ENCODE data around the gene LGALS4.
"Not testable (repeated sequence)": the region's sequence is repeated elsewhere in the genome, so short reads cannot be mapped to it uniquely, and the experiment has no call there.

The LGALS4 gene

DNA sequence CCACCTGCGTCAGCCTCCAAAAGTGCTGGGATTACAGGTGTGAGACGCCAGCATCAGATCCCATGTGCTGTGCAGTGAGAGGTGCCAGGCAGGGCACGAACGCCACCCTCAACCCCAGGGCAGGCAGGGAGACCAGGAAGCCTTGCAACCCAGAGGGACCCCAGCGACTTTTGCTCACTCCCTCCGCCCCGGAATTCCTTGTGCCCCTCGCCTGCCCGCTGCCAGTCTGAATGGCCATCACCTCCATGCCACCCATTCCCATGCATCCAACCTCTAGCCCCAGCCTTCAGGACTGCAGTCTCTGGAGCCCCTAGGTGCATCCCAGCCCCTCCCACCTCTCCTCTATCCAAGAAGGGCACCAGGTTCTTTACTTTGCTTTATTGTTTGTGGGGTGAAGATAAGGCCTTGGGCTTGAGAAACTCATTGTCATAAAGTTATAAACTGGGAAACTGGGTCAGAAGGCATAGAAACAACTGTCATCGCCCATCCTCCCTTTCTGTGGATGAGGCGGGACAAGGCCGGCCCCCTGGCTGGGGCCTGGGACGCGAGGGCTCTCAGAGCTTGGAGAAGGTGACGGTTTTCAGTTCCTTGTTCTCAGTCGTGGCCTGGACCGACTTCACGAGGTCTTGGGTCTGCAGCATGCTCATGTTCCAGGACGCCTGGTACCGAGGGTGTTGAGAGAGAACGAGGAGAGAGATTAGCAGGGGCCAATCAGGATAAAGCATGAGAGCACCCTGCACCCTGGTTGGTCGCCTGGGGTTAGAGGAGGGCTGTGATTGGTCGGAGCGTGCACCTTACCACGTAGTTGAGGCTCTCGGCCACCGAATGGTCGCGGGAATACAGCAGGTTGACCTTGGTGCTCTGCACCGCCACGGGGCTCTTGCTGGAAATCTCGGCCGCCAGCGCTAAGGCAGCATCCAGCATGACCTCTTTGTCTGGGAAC is 2.6 kb upstream of the LGALS4 start:
- H3K9ac ChIP-seq (ENCODE audit: low read depth, low read length, poor library complexity, severe bottlenecking) = no peak overlapping the region
- H3F3A ChIP-seq (ENCODE audit: low read depth) = no peaks in the 10 kb centered on the region
- peaks cover 12% of the 10 kb centered on the region; the same call in 1 of the 2 replicates for H3K36me3 ChIP-seq (ENCODE audit: insufficient read depth, low read length)
- no peak overlapping the region for H2AFZ ChIP-seq (ENCODE audit: low read length)
- no peaks in the 10 kb centered on the region for H3K79me2 ChIP-seq (ENCODE audit: insufficient read depth, low read length)
- H3K4me1 ChIP-seq (ENCODE audit: insufficient read depth, low read length, poor library complexity, severe bottlenecking) = no peaks in the 10 kb centered on the region
- H3K9me3 ChIP-seq (ENCODE audit: insufficient read depth, low read depth, low read length) = no peaks in the 10 kb centered on the region
- H3K9me2 ChIP-seq (replicated peaks; ENCODE audit: low read depth, low read length) = no peaks in the 10 kb centered on the region
- no peaks in the 10 kb centered on the region for H4K20me1 ChIP-seq (ENCODE audit: insufficient read depth, low read length, poor library complexity, severe bottlenecking)
- no peak overlapping the region for H3K4me2 ChIP-seq (ENCODE audit: low read depth, low read length, poor library complexity, severe bottlenecking)
- no peak overlapping the region for H3K4me3 ChIP-seq (ENCODE audit: low read length, poor library complexity, severe bottlenecking)
- no peaks in the 10 kb centered on the region for H3K27me3 ChIP-seq (ENCODE audit: insufficient read depth, low read length, poor library complexity, severe bottlenecking)
- no peak for TF ChIP-seq EZH2phosphoT487 (IDR thresholded peaks at IDR 0.05; ENCODE audit: borderline replicate concordance)
- TF ChIP-seq, protein P1, sequence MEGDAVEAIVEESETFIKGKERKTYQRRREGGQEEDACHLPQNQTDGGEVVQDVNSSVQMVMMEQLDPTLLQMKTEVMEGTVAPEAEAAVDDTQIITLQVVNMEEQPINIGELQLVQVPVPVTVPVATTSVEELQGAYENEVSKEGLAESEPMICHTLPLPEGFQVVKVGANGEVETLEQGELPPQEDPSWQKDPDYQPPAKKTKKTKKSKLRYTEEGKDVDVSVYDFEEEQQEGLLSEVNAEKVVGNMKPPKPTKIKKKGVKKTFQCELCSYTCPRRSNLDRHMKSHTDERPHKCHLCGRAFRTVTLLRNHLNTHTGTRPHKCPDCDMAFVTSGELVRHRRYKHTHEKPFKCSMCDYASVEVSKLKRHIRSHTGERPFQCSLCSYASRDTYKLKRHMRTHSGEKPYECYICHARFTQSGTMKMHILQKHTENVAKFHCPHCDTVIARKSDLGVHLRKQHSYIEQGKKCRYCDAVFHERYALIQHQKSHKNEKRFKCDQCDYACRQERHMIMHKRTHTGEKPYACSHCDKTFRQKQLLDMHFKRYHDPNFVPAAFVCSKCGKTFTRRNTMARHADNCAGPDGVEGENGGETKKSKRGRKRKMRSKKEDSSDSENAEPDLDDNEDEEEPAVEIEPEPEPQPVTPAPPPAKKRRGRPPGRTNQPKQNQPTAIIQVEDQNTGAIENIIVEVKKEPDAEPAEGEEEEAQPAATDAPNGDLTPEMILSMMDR (conservative IDR thresholded peaks at IDR 0.05; ENCODE audit: low read length) = no peak

DNA sequence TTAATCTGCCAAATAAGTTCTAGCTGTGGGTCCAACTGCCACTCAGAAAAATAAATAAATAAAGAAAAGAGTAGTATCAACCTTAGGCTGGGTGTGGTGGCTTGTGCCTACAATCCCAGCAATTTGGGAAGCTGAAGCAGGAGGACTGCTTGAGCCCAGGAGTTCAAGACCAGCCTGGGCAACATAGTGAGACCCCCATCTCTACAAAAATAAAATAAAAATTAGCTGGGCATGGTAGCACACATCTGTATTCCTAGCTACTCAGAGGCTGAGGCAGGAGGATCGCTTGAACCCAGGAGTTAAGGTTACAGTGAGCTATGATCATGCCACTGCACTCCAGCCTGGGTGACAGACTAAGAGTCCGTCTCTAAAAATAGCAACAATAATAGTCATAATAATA is 1.2 kb upstream of the LGALS4 start:
- H3K4me1 ChIP-seq (ENCODE audit: insufficient read depth, low read length, poor library complexity, severe bottlenecking); H2AFZ ChIP-seq (ENCODE audit: low read length); H3K4me2 ChIP-seq (ENCODE audit: low read depth, low read length, poor library complexity, severe bottlenecking); H3F3A ChIP-seq (ENCODE audit: low read depth); H3K9me3 ChIP-seq (ENCODE audit: insufficient read depth, low read depth, low read length); H3K27me3 ChIP-seq (ENCODE audit: insufficient read depth, low read length, poor library complexity, severe bottlenecking); H4K20me1 ChIP-seq (ENCODE audit: insufficient read depth, low read length, poor library complexity, severe bottlenecking); H3K79me2 ChIP-seq (ENCODE audit: insufficient read depth, low read length); H3K9ac ChIP-seq (ENCODE audit: low read depth, low read length, poor library complexity, severe bottlenecking); H3K4me3 ChIP-seq (ENCODE audit: low read length, poor library complexity, severe bottlenecking); H3K9me2 ChIP-seq (replicated peaks; ENCODE audit: low read depth, low read length): not testable (repeated sequence)
- H3K36me3 ChIP-seq (ENCODE audit: insufficient read depth, low read length) = peaks cover 12% of the 10 kb centered on the region; the same call in 1 of the 2 replicates

DNA sequence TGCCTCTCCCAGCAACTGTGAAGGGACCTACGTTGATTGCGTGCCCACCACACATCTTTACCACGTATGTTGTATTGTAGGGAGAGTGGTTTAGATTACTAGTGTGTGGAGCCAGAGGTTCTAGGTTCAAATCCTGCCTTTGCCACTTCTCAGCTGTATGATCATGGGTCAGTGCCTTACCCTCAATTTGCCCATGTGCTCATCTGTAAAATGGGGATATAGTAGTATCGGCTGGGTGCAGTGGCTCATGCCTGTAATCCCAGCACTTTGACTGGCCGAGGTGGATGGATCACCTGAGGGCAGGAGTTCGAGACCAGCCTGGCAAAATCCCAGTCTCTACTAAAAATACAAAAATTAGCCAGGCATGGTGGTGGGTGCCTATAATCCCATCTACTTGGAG is 578 bp upstream of the LGALS4 start:
- Histone ChIP-seq H3K4me3 (ENCODE audit: low read length, poor library complexity, severe bottlenecking) (no peak overlapping the region), H2AFZ (ENCODE audit: low read length) (no peak overlapping the region), H3K27me3 (ENCODE audit: insufficient read depth, low read length, poor library complexity, severe bottlenecking) (no peaks in the 10 kb centered on the region), H4K20me1 (ENCODE audit: insufficient read depth, low read length, poor library complexity, severe bottlenecking) (no peaks in the 10 kb centered on the region), H3K36me3 (ENCODE audit: insufficient read depth, low read length) (peaks cover 12% of the 10 kb centered on the region; the same call in 1 of the 2 replicates), H3F3A (ENCODE audit: low read depth) (no peaks in the 10 kb centered on the region), H3K4me2 (ENCODE audit: low read depth, low read length, poor library complexity, severe bottlenecking) (no peak overlapping the region), H3K4me1 (ENCODE audit: insufficient read depth, low read length, poor library complexity, severe bottlenecking) (no peaks in the 10 kb centered on the region), H3K9ac (ENCODE audit: low read depth, low read length, poor library complexity, severe bottlenecking) (no peak overlapping the region), H3K9me2 (replicated peaks; ENCODE audit: low read depth, low read length) (no peaks in the 10 kb centered on the region), H3K79me2 (ENCODE audit: insufficient read depth, low read length) (no peaks in the 10 kb centered on the region), H3K9me3 (ENCODE audit: insufficient read depth, low read depth, low read length) (no peaks in the 10 kb centered on the region)
- TF ChIP-seq EZH2phosphoT487 (IDR thresholded peaks at IDR 0.05; ENCODE audit: borderline replicate concordance) = no peak
- TF ChIP-seq, protein P1 (conservative IDR thresholded peaks at IDR 0.05; ENCODE audit: low read length) = no peak
